ENCODE results near the gene PLEKHG4B.

DNA sequence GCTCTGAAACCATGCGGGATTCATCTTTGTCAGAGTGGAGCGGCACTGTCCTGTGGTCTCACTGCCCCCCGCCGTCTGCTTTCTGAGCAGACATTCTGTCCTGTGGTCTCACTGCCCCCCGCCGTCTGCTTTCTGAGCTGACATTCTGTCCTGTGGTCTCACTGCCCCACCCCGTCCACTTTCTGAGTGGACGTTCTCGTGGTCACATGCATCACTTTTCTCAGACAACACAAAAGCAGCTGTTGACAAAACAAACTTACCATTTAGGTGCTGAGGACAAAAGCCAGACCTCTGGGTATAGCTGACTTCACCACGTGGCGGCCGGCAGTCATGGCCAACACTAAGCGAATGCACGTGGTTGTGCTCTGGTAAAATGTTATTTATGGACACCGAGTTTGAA, 102.1 kb downstream of the PLEKHG4B start:
- TF ChIP-seq, protein P1, sequence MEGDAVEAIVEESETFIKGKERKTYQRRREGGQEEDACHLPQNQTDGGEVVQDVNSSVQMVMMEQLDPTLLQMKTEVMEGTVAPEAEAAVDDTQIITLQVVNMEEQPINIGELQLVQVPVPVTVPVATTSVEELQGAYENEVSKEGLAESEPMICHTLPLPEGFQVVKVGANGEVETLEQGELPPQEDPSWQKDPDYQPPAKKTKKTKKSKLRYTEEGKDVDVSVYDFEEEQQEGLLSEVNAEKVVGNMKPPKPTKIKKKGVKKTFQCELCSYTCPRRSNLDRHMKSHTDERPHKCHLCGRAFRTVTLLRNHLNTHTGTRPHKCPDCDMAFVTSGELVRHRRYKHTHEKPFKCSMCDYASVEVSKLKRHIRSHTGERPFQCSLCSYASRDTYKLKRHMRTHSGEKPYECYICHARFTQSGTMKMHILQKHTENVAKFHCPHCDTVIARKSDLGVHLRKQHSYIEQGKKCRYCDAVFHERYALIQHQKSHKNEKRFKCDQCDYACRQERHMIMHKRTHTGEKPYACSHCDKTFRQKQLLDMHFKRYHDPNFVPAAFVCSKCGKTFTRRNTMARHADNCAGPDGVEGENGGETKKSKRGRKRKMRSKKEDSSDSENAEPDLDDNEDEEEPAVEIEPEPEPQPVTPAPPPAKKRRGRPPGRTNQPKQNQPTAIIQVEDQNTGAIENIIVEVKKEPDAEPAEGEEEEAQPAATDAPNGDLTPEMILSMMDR (IDR thresholded peaks at IDR 0.05; ENCODE audit: low read length) = no peak
- TF ChIP-seq EZH2phosphoT487 (IDR thresholded peaks at IDR 0.05; ENCODE audit: low read length) = no peak

Data from MM.1S (cell line).